Liver (tissue), 3 donors: ENCODE results near the gene CALU.

Source experiments
- CTCF ChIP-seq: fragments of 150-350 bp; IDR thresholded peaks from 2 replicates; pipeline ENCODE4 v1.5.1; 2017; ENCODE audit warnings: improper control_type of control experiment, low read depth, low read length; ENCODE audit not compliant: missing input control
- HNF4A ChIP-seq, 2 donors: conservative IDR thresholded peaks; 2 replicates each; pipeline ENCODE4 v1.6.1; 2016; ENCODE audit warnings: antibody characterized with exemption in 2 of 2, mild to moderate bottlenecking in 2 of 2
- JUND ChIP-seq, 2 donors: IDR thresholded peaks; 2 replicates each; pipeline ENCODE4 v1.6.1; 2016; ENCODE audit warnings: antibody characterized with exemption in 2 of 2
- MAX ChIP-seq: IDR thresholded peaks from 2 replicates; pipeline ENCODE4 v1.6.1; 2016; ENCODE audit warnings: antibody characterized with exemption
- RAD21 ChIP-seq, 2 donors: IDR thresholded peaks; 2 replicates each; pipeline ENCODE4 v1.6.1; 2016; ENCODE audit warnings: antibody characterized with exemption in 2 of 2, mild to moderate bottlenecking in 2 of 2
- REST ChIP-seq: IDR thresholded peaks from 2 replicates; pipeline ENCODE4 v1.6.1; 2016; ENCODE audit warnings: antibody characterized with exemption, mild to moderate bottlenecking
- donor health status: healthy.
- donor health status: healthy.

GRCh38 chr7:128737867-128738385 is 1.2 kb upstream of the CALU start:
- TF ChIP-seq CTCF, result no peak
- TF ChIP-seq HNF4A (conservative IDR thresholded peaks at IDR 0.05), result no peak
- no peak for TF ChIP-seq MAX
- TF ChIP-seq REST, result no peak
- TF ChIP-seq JUND (IDR thresholded peaks at IDR 0.05), result no peak
- TF ChIP-seq RAD21 (IDR thresholded peaks at IDR 0.05), result no peak
